Measurements from ENCODE around the gene NUCKS1. TPM values are rescaled to one million over a fixed set of nuclear protein-coding genes. Genes with fewer than 3 reads are reported as not detected.

NUCKS1 gene
- total and polyA plus RNA-seq, 2 of the 13 experiments (the other 11 are each of a cell fraction or from before 2014, with no cell fraction given): 35.5 to 117 TPM

DNA sequence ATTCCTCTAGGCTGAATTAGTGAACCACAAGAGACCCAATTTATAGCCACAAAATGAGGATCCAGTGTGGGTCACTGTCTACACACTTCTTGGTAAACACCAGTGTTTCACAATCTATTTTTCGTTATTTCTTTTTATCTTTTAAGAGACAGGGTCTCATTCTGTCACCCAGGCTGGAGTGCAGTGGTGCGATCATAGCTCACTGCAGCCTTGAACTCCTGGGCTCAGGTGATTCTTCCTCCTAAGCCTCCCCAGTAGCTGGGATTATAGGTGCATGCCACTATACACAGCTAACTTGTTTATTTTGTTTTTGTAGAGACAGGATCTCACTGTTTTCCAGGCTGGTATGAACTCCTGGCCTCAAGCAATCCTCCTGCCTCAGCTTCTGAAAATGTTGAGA lies 40.3 kb downstream of the NUCKS1 start (continued):
- TF ChIP-seq FOXC1 (CRISPR knock-in tag; IDR thresholded peaks at IDR 0.05; ENCODE audit: borderline replicate concordance) (0 out of 2 replicates have a peak, but pooled peaks have one; percentile 23), ZKSCAN5 (CRISPR knock-in tag; IDR thresholded peaks at IDR 0.05) (no peak), ZNF773 (CRISPR knock-in tag; IDR thresholded peaks at IDR 0.05; ENCODE audit: borderline replicate concordance) (no peak), ZNF703 (CRISPR knock-in tag; IDR thresholded peaks at IDR 0.05; ENCODE audit: borderline replicate concordance) (no peak), TOE1 (CRISPR knock-in tag; IDR thresholded peaks at IDR 0.05) (no peak), PAX8 (CRISPR knock-in tag; IDR thresholded peaks at IDR 0.05; ENCODE audit: borderline replicate concordance) (no peak), NR2F6 (IDR thresholded peaks at IDR 0.05) (peak; percentile 43), NR2F6 (CRISPR knock-in tag; IDR thresholded peaks at IDR 0.05) (peak; percentile 66), CREM (IDR thresholded peaks at IDR 0.05) (no peak), CREM (CRISPR knock-in tag; IDR thresholded peaks at IDR 0.05) (no peak), ZNF749 (CRISPR knock-in tag; IDR thresholded peaks at IDR 0.05; ENCODE audit: borderline replicate concordance) (no peak), PCBP1 (IDR thresholded peaks at IDR 0.05; ENCODE audit: borderline replicate concordance, low read depth, low read length) (no peak), ZNF713 (CRISPR knock-in tag; IDR thresholded peaks at IDR 0.05) (no peak), NCOA2 (CRISPR knock-in tag; IDR thresholded peaks at IDR 0.05) (peak; percentile 77), ZNF382 (CRISPR knock-in tag; IDR thresholded peaks at IDR 0.05; ENCODE audit: borderline replicate concordance) (no peak), HOXA7 (CRISPR knock-in tag; IDR thresholded peaks at IDR 0.05) (no peak), PHB2 (IDR thresholded peaks at IDR 0.05; ENCODE audit: partially characterized antibody) (no peak), EZH2 (conservative IDR thresholded peaks at IDR 0.05; ENCODE audit: low read depth, low read length) (no peak), XRCC5 (optimal IDR thresholded peaks at IDR 0.05; ENCODE audit: low read length) (no peak), ZNF552 (CRISPR knock-in tag; IDR thresholded peaks at IDR 0.05; ENCODE audit: borderline replicate concordance) (no peak), ZNF3 (CRISPR knock-in tag; IDR thresholded peaks at IDR 0.05) (no peak), NCOA5 (CRISPR knock-in tag; IDR thresholded peaks at IDR 0.05) (no peak), ZBTB7B (CRISPR knock-in tag; IDR thresholded peaks at IDR 0.05) (0 out of 2 replicates have a peak, but pooled peaks have one; percentile 30)
- TF ChIP-seq, protein P1, sequence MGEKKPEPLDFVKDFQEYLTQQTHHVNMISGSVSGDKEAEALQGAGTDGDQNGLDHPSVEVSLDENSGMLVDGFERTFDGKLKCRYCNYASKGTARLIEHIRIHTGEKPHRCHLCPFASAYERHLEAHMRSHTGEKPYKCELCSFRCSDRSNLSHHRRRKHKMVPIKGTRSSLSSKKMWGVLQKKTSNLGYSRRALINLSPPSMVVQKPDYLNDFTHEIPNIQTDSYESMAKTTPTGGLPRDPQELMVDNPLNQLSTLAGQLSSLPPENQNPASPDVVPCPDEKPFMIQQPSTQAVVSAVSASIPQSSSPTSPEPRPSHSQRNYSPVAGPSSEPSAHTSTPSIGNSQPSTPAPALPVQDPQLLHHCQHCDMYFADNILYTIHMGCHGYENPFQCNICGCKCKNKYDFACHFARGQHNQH (CRISPR knock-in tag; IDR thresholded peaks at IDR 0.05): peak; percentile 49; the same call in 1 of the 2 replicates
- TF ChIP-seq, protein P2, sequence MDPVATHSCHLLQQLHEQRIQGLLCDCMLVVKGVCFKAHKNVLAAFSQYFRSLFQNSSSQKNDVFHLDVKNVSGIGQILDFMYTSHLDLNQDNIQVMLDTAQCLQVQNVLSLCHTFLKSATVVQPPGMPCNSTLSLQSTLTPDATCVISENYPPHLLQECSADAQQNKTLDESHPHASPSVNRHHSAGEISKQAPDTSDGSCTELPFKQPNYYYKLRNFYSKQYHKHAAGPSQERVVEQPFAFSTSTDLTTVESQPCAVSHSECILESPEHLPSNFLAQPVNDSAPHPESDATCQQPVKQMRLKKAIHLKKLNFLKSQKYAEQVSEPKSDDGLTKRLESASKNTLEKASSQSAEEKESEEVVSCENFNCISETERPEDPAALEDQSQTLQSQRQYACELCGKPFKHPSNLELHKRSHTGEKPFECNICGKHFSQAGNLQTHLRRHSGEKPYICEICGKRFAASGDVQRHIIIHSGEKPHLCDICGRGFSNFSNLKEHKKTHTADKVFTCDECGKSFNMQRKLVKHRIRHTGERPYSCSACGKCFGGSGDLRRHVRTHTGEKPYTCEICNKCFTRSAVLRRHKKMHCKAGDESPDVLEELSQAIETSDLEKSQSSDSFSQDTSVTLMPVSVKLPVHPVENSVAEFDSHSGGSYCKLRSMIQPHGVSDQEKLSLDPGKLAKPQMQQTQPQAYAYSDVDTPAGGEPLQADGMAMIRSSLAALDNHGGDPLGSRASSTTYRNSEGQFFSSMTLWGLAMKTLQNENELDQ (CRISPR knock-in tag; IDR thresholded peaks at IDR 0.05; ENCODE audit: borderline replicate concordance): no peak
- TF ChIP-seq, protein P3, sequence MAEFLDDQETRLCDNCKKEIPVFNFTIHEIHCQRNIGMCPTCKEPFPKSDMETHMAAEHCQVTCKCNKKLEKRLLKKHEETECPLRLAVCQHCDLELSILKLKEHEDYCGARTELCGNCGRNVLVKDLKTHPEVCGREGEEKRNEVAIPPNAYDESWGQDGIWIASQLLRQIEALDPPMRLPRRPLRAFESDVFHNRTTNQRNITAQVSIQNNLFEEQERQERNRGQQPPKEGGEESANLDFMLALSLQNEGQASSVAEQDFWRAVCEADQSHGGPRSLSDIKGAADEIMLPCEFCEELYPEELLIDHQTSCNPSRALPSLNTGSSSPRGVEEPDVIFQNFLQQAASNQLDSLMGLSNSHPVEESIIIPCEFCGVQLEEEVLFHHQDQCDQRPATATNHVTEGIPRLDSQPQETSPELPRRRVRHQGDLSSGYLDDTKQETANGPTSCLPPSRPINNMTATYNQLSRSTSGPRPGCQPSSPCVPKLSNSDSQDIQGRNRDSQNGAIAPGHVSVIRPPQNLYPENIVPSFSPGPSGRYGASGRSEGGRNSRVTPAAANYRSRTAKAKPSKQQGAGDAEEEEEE (CRISPR knock-in tag; IDR thresholded peaks at IDR 0.05; ENCODE audit: borderline replicate concordance): no peak
- TF ChIP-seq, protein P4, sequence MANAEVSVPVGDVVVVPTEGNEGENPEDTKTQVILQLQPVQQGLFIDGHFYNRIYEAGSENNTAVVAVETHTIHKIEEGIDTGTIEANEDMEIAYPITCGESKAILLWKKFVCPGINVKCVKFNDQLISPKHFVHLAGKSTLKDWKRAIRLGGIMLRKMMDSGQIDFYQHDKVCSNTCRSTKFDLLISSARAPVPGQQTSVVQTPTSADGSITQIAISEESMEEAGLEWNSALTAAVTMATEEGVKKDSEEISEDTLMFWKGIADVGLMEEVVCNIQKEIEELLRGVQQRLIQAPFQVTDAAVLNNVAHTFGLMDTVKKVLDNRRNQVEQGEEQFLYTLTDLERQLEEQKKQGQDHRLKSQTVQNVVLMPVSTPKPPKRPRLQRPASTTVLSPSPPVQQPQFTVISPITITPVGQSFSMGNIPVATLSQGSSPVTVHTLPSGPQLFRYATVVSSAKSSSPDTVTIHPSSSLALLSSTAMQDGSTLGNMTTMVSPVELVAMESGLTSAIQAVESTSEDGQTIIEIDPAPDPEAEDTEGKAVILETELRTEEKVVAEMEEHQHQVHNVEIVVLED (CRISPR knock-in tag; IDR thresholded peaks at IDR 0.05; ENCODE audit: borderline replicate concordance): no peak

Measured in HepG2 (cell line).